ENCODE measurements around the gene ALDH4A1.

DNA sequence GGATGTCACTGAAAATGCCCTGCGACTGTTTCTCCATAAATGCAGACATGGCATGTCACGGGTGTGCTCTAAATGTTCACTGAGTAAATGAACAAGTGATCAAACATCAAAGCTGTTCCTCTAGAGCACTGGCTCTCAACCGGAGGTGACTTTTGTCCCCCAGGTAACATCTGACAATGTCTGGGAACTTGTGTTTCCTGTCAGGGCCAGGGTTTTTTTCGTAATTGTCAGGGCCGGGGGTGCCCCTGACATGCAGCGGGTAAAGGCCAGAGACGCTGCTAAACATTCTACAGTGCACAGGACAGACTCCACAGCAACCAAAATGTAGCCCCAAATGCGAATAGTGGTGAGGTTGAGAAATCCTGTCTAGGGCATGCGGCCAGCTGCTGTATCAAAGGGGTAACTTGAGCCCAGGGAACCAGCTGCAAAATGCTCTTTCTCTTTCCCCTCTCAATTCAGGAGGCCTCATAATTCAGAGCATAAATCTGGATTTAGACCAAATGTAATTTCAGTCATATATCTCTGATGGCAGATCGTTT is 2.0 kb downstream of the ALDH4A1 start:
- TF ChIP-seq, protein P1, sequence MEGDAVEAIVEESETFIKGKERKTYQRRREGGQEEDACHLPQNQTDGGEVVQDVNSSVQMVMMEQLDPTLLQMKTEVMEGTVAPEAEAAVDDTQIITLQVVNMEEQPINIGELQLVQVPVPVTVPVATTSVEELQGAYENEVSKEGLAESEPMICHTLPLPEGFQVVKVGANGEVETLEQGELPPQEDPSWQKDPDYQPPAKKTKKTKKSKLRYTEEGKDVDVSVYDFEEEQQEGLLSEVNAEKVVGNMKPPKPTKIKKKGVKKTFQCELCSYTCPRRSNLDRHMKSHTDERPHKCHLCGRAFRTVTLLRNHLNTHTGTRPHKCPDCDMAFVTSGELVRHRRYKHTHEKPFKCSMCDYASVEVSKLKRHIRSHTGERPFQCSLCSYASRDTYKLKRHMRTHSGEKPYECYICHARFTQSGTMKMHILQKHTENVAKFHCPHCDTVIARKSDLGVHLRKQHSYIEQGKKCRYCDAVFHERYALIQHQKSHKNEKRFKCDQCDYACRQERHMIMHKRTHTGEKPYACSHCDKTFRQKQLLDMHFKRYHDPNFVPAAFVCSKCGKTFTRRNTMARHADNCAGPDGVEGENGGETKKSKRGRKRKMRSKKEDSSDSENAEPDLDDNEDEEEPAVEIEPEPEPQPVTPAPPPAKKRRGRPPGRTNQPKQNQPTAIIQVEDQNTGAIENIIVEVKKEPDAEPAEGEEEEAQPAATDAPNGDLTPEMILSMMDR (IDR thresholded peaks at IDR 0.05), result no peak
- TF ChIP-seq EP300 (IDR thresholded peaks at IDR 0.05) (no peak), POLR2A (IDR thresholded peaks at IDR 0.05) (no peak)

Data from ovary (tissue), 3 donors.